Glutamatergic neuron (in vitro differentiated cells): Measurements from ENCODE around the gene MYB. TPM values are rescaled to one million over a fixed set of nuclear protein-coding genes. Genes with fewer than 3 reads are reported as not detected.

Experiments
- DNase-seq: peaks from one replicate; pipeline ENCODE4 v3.0.0; 2022
- H3K27ac Mint-ChIP-seq: one replicate; pipeline ENCODE4 v1.8.0; 2020; ENCODE audit warnings: mild to moderate bottlenecking, mixed read lengths, inconsistent platforms; ENCODE audit not compliant: unreplicated experiment
- H3K27me3 Mint-ChIP-seq: one replicate; pipeline ENCODE4 v1.8.0; 2020; ENCODE audit warnings: mild to moderate bottlenecking, moderate library complexity, mixed read lengths, inconsistent platforms; ENCODE audit not compliant: unreplicated experiment
- H3K36me3 Mint-ChIP-seq: one replicate; pipeline ENCODE4 v1.8.0; 2020; ENCODE audit warnings: mild to moderate bottlenecking, mixed read lengths, inconsistent platforms; ENCODE audit not compliant: unreplicated experiment
- H3K4me1 Mint-ChIP-seq: one replicate; pipeline ENCODE4 v1.8.0; 2020; ENCODE audit warnings: mild to moderate bottlenecking, low read depth, mixed read lengths, inconsistent platforms; ENCODE audit not compliant: unreplicated experiment
- H3K4me3 Mint-ChIP-seq: one replicate; pipeline ENCODE4 v1.8.0; 2020; ENCODE audit warnings: mild to moderate bottlenecking, mixed read lengths, inconsistent platforms; ENCODE audit not compliant: unreplicated experiment
- H3K9me3 Mint-ChIP-seq: one replicate; pipeline ENCODE4 v1.8.0; 2020; ENCODE audit warnings: mild to moderate bottlenecking, moderate library complexity, mixed read lengths, inconsistent platforms; ENCODE audit not compliant: unreplicated experiment
- CTCF ChIP-seq: fragments of 200-600 bp; sonication (generic); IDR thresholded peaks from one replicate; pipeline ENCODE4 v1.5.0; 2021; ENCODE audit not compliant: partially characterized antibody, unreplicated experiment
- total RNA-seq: library from RNA; stranded (reverse); fragmentation: NEBNext Ultra II Directional; extraction: Animal tissue kit (Norgen Biotek cat#: 25700); gene quantifications from one replicate; pipeline ENCODE4 v1.2.1, GENCODE V29; 2021; ENCODE audit not compliant: unreplicated experiment

MYB gene
- total RNA-seq, 1 donor from 2014 or later, result 0.56 TPM

- no peak for TF ChIP-seq CTCF
- Mint-ChIP-seq H3K9me3 (peaks cover 7% of the 10 kb centered on the region), H3K4me3 (no peak overlapping the region), H3K36me3 (no peaks in the 10 kb centered on the region), H3K27me3 (peaks cover 2% of the 10 kb centered on the region), H3K27ac (no peak overlapping the region), H3K4me1 (peaks cover 4% of the 10 kb centered on the region)
- DNase-seq, result no peak
Observed at GRCh38 chr6:135179372-135179771, 1.7 kb upstream of the MYB start.

DNA sequence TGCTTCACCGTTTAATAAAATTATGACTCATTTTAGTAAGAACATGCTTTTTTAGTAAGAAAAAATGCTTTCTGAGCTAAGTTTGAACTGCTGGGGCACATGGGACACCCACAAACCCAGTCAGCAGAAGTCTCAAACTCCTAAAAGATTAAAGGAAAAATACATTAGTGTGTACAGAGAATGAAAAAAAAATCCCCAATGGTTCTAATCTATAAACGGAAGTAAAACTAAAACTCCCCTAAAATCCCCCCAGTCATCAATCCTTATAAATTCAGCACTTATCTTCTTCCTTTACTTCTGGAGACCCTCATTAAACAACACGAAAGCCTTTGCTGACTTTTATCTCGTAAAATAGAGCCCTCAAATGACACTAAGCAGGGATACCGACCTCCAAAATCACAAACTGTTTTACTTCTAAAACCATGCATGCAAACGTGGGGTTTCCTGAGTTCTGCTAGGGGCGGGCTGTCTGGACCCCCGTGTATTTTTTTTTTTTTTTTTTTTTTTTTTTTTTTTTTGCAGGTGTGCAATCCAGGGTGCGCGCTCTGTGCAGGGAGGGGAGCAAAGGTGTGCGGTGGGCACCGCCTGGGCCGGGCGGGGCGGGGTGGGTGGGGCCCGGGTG lies 1.1 kb upstream of the MYB start:
- H3K4me1 Mint-ChIP-seq, result peaks cover 4% of the 10 kb centered on the region
- peaks cover 7% of the 10 kb centered on the region for H3K9me3 Mint-ChIP-seq
- peaks cover 2% of the 10 kb centered on the region for H3K27me3 Mint-ChIP-seq
- no peak for TF ChIP-seq CTCF
- no peak overlapping the region for H3K27ac Mint-ChIP-seq
- H3K4me3 Mint-ChIP-seq, result peak overlapping the region; percentile 89
- no peaks in the 10 kb centered on the region for H3K36me3 Mint-ChIP-seq
- no peak for DNase-seq

DNA sequence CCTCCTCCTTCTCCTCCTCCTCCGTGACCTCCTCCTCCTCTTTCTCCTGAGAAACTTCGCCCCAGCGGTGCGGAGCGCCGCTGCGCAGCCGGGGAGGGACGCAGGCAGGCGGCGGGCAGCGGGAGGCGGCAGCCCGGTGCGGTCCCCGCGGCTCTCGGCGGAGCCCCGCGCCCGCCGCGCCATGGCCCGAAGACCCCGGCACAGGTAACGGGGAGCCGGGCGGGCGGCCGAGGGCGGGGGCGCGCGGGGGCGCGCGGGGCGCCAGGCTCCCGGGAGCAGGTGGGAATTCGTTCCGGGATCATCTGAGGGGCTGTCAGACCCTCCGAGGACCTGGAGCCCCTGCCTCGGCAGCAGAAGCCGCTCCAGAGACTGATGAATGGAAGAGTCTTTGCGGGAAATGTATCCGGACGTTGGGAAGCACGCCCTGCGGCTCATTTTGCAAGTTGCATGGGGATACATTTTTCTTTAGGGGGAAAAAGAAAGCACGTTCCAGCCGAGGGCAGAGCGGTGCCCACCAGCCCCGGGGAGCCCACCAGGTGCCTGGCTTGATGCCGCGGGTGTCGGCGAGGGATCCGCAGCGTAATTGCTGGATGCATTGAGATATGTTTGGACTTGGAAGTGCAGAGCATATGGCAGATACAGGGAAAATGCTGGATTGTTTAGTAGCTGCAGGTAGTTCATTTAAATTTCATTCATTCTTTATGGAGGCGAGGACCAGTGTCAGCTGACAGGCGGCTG lies 394 bp downstream of the MYB start:
- peaks cover 4% of the 10 kb centered on the region for H3K4me1 Mint-ChIP-seq
- no peak for TF ChIP-seq CTCF
- peaks cover 7% of the 10 kb centered on the region for H3K9me3 Mint-ChIP-seq
- DNase-seq, result no peak
- H3K27me3 Mint-ChIP-seq, result peaks cover 2% of the 10 kb centered on the region
- H3K27ac Mint-ChIP-seq, result peak overlapping the region; percentile 49
- no peaks in the 10 kb centered on the region for H3K36me3 Mint-ChIP-seq
- H3K4me3 Mint-ChIP-seq, result peak overlapping the region; percentile 94

GRCh38 chr6:135182071-135183001 lies 1.2 kb downstream of the MYB start:
- no peak for TF ChIP-seq CTCF
- peaks cover 2% of the 10 kb centered on the region for H3K27me3 Mint-ChIP-seq
- peak; percentile 31 for DNase-seq
- peaks cover 7% of the 10 kb centered on the region for H3K9me3 Mint-ChIP-seq
- H3K4me3 Mint-ChIP-seq, result peak overlapping the region; percentile 94
- no peak overlapping the region for H3K27ac Mint-ChIP-seq
- H3K4me1 Mint-ChIP-seq, result peaks cover 4% of the 10 kb centered on the region
- H3K36me3 Mint-ChIP-seq, result no peaks in the 10 kb centered on the region
